Progenitor cell of endocrine pancreas (in vitro differentiated cells): ENCODE results near the gene SLC38A10. TPM values are rescaled to one million over a fixed set of nuclear protein-coding genes. Genes with fewer than 3 reads are reported as not detected.

ENCODE experiments used
- DNase-seq: peaks from one replicate; pipeline ENCODE4 v3.0.0; 2021; ENCODE audit warnings: low spot score; ENCODE audit not compliant: unreplicated experiment
- H3K27ac Mint-ChIP-seq: 2 replicates; pipeline ENCODE4 v1.8.0; 2021; ENCODE audit warnings: mild to moderate bottlenecking, moderate library complexity, mixed read lengths
- H3K27me3 Mint-ChIP-seq: 2 replicates; pipeline ENCODE4 v1.8.0; 2021; ENCODE audit warnings: mixed read lengths
- H3K36me3 Mint-ChIP-seq: 2 replicates; pipeline ENCODE4 v1.8.0; 2022; ENCODE audit warnings: mixed read lengths; ENCODE audit not compliant: insufficient read depth
- H3K4me1 Mint-ChIP-seq: 2 replicates; pipeline ENCODE4 v1.8.0; 2021; ENCODE audit warnings: low read depth, mixed read lengths
- H3K4me3 Mint-ChIP-seq: 2 replicates; pipeline ENCODE4 v1.8.0; 2021; ENCODE audit warnings: low read depth, mild to moderate bottlenecking, moderate library complexity, mixed read lengths
- H3K9me3 Mint-ChIP-seq: 2 replicates; pipeline ENCODE4 v1.8.0; 2021; ENCODE audit warnings: low read depth, mixed read lengths
- CTCF ChIP-seq: fragments of 200-600 bp; sonication (generic); IDR thresholded peaks from one replicate; pipeline ENCODE4 v1.5.0; 2021; ENCODE audit warnings: antibody characterized with exemption, mild to moderate bottlenecking; ENCODE audit not compliant: unreplicated experiment
- total RNA-seq: library from RNA; stranded (reverse); gene quantifications from 2 replicates; pipeline ENCODE4 v1.2.1, GENCODE V29; 2021

Gene SLC38A10
- total RNA-seq, 1 donor from 2014 or later, result 130 TPM

- Mint-ChIP-seq H3K36me3 (peaks cover 5% of the 10 kb centered on the region), H3K27me3 (no peaks in the 10 kb centered on the region), H3K4me3 (peak within 1 kb of the TSS; percentile 89), H3K4me1 (peaks cover 12% of the 10 kb centered on the region), H3K9me3 (no peaks in the 10 kb centered on the region), H3K27ac (peak within 1 kb of the TSS; percentile 94)
- peak; percentile 88 for DNase-seq
- TF ChIP-seq CTCF, result no peak
Measured at GRCh38 chr17:81238815-81239713, 56.0 kb downstream of the SLC38A10 start, which contains the start of the genes NDUFAF8 and TEPSIN. NDUFAF8 (plus strand) TSS chr17:81239318; CDS start chr17:81239364, 46 bp downstream. TEPSIN (minus strand) TSS chr17:81239055; CDS start chr17:81239033, 22 bp downstream.

- no peak overlapping the region for H3K27ac Mint-ChIP-seq
- peaks cover 5% of the 10 kb centered on the region for H3K36me3 Mint-ChIP-seq
- H3K4me1 Mint-ChIP-seq, result peaks cover 12% of the 10 kb centered on the region
- no peak for DNase-seq
- no peaks in the 10 kb centered on the region for H3K9me3 Mint-ChIP-seq
- H3K27me3 Mint-ChIP-seq, result no peaks in the 10 kb centered on the region
- H3K4me3 Mint-ChIP-seq, result peak overlapping the region; percentile 83
- TF ChIP-seq CTCF, result no peak
Measured at GRCh38 chr17:81238490-81238814, 56.7 kb downstream of the SLC38A10 start.

GRCh38 chr17:81237591-81238489 is 57.3 kb downstream of the SLC38A10 start:
- peak overlapping the region; percentile 83 for H3K4me3 Mint-ChIP-seq
- no peak for DNase-seq

GRCh38 chr17:81236784-81237183 is 58.3 kb downstream of the SLC38A10 start:
- Mint-ChIP-seq H3K27ac (no peak overlapping the region), H3K4me3 (peak overlapping the region; percentile 83), H3K36me3 (peaks cover 5% of the 10 kb centered on the region), H3K9me3 (no peaks in the 10 kb centered on the region), H3K4me1 (peaks cover 12% of the 10 kb centered on the region), H3K27me3 (no peaks in the 10 kb centered on the region)
- DNase-seq, result no peak
- TF ChIP-seq CTCF, result no peak

More at GRCh38 chr17:81237591-81238489, 57.3 kb downstream of the SLC38A10 start:
- H3K27ac Mint-ChIP-seq, result no peak overlapping the region
- H3K27me3 Mint-ChIP-seq, result no peaks in the 10 kb centered on the region
- H3K9me3 Mint-ChIP-seq, result no peaks in the 10 kb centered on the region
- TF ChIP-seq CTCF, result no peak
- H3K36me3 Mint-ChIP-seq, result peaks cover 5% of the 10 kb centered on the region
- peaks cover 12% of the 10 kb centered on the region for H3K4me1 Mint-ChIP-seq
